ENCODE data around the gene LITAF. TPM values are rescaled to one million over a fixed set of nuclear protein-coding genes. Genes with fewer than 3 reads are reported as not detected.

LITAF gene
- total RNA-seq, 1 donor from 2014 or later = 42.5 TPM

DNA sequence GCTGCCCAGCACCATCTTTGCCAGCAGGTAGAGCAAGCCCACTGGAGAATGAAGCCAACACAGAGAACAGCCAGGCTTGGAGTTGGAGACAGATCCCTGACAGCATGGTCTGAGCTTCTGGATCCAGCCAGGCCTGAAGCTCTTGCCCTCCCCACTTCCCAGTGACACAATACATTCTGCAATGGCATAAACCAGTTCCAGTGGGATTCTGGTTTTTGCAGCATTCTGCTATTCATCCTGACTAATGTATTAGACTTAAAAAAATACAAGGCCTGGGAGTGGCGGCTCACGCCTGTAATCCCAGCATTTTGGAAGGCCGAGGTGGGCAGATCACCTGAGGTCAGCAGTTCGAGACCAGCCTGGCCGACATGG lies 40.6 kb upstream of the LITAF start:
- no peak overlapping the region for H3K27ac ChIP-seq
- H4K20me1 ChIP-seq (ENCODE audit: low read depth) = no peaks in the 10 kb centered on the region
- no peaks in the 10 kb centered on the region for H3K9me3 ChIP-seq (ENCODE audit: low read depth)
- H3K9ac ChIP-seq = no peak overlapping the region
- H3K4me1 ChIP-seq = peaks cover 3% of the 10 kb centered on the region
- Mint-ChIP-seq H3K27ac (no peak overlapping the region), H3K4me1 (peaks cover 15% of the 10 kb centered on the region), H3K36me3 (no peaks in the 10 kb centered on the region), H3K27me3 (ENCODE audit: insufficient read depth, low read depth) (peaks cover 2% of the 10 kb centered on the region), H3K9me3 (no peaks in the 10 kb centered on the region), H3K4me3 (no peak overlapping the region)
- DNase-seq (ENCODE audit: low spot score) = no peak
- H3K27me3 ChIP-seq = no peaks in the 10 kb centered on the region
- H2AFZ ChIP-seq (replicated peaks) = no peak overlapping the region
- H3K4me2 ChIP-seq = no peak overlapping the region
- H3K36me3 ChIP-seq = no peaks in the 10 kb centered on the region
- H3K4me3 ChIP-seq = no peak overlapping the region
- no peaks in the 10 kb centered on the region for H3F3A ChIP-seq (ENCODE audit: low read depth)
- H3K79me2 ChIP-seq (ENCODE audit: low read depth) = no peaks in the 10 kb centered on the region
- TF ChIP-seq EZH2phosphoT487 (IDR thresholded peaks at IDR 0.05) (no peak), EZH2 (IDR thresholded peaks at IDR 0.05) (no peak)
- TF ChIP-seq, protein P1, sequence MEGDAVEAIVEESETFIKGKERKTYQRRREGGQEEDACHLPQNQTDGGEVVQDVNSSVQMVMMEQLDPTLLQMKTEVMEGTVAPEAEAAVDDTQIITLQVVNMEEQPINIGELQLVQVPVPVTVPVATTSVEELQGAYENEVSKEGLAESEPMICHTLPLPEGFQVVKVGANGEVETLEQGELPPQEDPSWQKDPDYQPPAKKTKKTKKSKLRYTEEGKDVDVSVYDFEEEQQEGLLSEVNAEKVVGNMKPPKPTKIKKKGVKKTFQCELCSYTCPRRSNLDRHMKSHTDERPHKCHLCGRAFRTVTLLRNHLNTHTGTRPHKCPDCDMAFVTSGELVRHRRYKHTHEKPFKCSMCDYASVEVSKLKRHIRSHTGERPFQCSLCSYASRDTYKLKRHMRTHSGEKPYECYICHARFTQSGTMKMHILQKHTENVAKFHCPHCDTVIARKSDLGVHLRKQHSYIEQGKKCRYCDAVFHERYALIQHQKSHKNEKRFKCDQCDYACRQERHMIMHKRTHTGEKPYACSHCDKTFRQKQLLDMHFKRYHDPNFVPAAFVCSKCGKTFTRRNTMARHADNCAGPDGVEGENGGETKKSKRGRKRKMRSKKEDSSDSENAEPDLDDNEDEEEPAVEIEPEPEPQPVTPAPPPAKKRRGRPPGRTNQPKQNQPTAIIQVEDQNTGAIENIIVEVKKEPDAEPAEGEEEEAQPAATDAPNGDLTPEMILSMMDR (IDR thresholded peaks at IDR 0.05) = no peak

DNA sequence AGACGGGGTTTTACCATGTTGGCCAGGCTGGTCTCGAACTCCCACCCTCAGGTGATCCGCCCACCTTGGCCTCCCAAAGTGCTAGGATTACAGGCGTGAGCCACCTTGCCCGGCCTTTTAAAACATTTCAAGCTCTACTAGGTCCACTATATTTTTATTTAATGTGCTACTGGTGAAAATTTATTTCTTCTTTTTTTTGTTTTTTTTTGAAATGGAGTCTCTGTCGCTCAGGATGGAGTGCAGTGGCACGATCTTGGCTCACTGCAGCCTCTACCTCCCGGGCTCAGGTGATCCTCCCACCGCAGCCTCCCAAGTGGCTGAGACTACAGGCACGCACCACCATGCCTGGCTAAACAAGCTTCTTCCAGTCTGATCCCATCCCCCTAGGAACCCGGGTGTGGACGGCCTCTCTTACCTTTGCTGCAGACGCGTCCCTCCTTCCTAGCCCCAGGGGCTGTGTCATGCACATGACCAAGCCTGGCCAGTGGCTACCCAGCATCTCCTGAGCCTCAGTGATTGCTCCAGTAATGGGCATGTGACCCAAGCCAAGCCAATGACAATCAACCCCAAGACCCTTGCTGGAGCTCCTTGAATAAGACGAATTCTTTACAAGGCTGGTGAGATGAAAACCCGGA lies 40.1 kb upstream of the LITAF start:
- H2AFZ ChIP-seq (replicated peaks) = no peak overlapping the region
- H3F3A ChIP-seq (ENCODE audit: low read depth) = no peaks in the 10 kb centered on the region
- H3K4me3 ChIP-seq = no peak overlapping the region
- no peaks in the 10 kb centered on the region for H3K9me3 Mint-ChIP-seq
- H3K27ac ChIP-seq = no peak overlapping the region
- no peaks in the 10 kb centered on the region for H3K27me3 ChIP-seq
- no peaks in the 10 kb centered on the region for H3K36me3 ChIP-seq
- peaks cover 11% of the 10 kb centered on the region for H3K4me1 Mint-ChIP-seq
- no peak for DNase-seq (ENCODE audit: low spot score)
- no peak overlapping the region for H3K27ac Mint-ChIP-seq
- H3K4me1 ChIP-seq = no peaks in the 10 kb centered on the region
- no peak overlapping the region for H3K4me3 Mint-ChIP-seq
- no peaks in the 10 kb centered on the region for H3K79me2 ChIP-seq (ENCODE audit: low read depth)
- H3K27me3 Mint-ChIP-seq (ENCODE audit: insufficient read depth, low read depth) = peaks cover 4% of the 10 kb centered on the region
- H3K4me2 ChIP-seq = no peak overlapping the region
- H3K9ac ChIP-seq = no peak overlapping the region
- no peaks in the 10 kb centered on the region for H3K9me3 ChIP-seq (ENCODE audit: low read depth)
- TF ChIP-seq, protein P1 (IDR thresholded peaks at IDR 0.05) = no peak
- TF ChIP-seq EZH2 (IDR thresholded peaks at IDR 0.05) = no peak
- no peak for TF ChIP-seq EZH2phosphoT487 (IDR thresholded peaks at IDR 0.05)
- H4K20me1 ChIP-seq (ENCODE audit: low read depth) = no peaks in the 10 kb centered on the region
- no peaks in the 10 kb centered on the region for H3K36me3 Mint-ChIP-seq

DNA sequence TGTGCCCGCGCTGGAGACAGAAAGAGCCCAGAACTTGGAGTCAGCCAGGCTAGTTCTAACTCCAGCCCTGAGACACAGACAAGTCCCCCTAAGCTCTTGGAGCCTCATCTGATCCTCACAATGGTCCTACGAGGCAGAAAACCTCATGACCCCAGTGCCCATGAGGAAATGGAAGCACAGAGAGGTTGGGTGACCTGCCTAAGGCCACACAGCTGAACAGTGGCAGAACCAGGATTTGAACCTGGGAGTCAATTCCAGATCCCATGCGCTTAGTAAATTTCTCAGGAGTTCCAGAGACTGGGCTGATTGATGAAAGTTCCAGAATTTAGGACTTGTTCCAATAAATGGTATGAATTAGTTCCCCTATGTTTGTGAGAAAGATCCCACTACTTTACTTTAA lies 39.0 kb upstream of the LITAF start:
- no peaks in the 10 kb centered on the region for H3K36me3 ChIP-seq
- DNase-seq (ENCODE audit: low spot score) = no peak
- Mint-ChIP-seq H3K4me3 (no peak overlapping the region), H3K9me3 (no peaks in the 10 kb centered on the region), H3K36me3 (no peaks in the 10 kb centered on the region), H3K4me1 (peaks cover 14% of the 10 kb centered on the region), H3K27ac (no peak overlapping the region), H3K27me3 (ENCODE audit: insufficient read depth, low read depth) (peaks cover 7% of the 10 kb centered on the region)
- no peak for TF ChIP-seq EZH2phosphoT487 (IDR thresholded peaks at IDR 0.05)
- H3K27ac ChIP-seq = no peak overlapping the region
- no peak overlapping the region for H3K4me3 ChIP-seq
- no peaks in the 10 kb centered on the region for H3K4me1 ChIP-seq
- H3F3A ChIP-seq (ENCODE audit: low read depth) = no peaks in the 10 kb centered on the region
- H3K4me2 ChIP-seq = no peak overlapping the region
- no peaks in the 10 kb centered on the region for H3K27me3 ChIP-seq
- no peaks in the 10 kb centered on the region for H3K9me3 ChIP-seq (ENCODE audit: low read depth)
- H3K9ac ChIP-seq = no peak overlapping the region
- no peaks in the 10 kb centered on the region for H4K20me1 ChIP-seq (ENCODE audit: low read depth)
- no peaks in the 10 kb centered on the region for H3K79me2 ChIP-seq (ENCODE audit: low read depth)
- no peak overlapping the region for H2AFZ ChIP-seq (replicated peaks)

Measured in neural progenitor cell (in vitro differentiated cells).